Vagina (tissue), 2 donors: ENCODE measurements around the gene NMNAT3. TPM values are rescaled to one million over a fixed set of nuclear protein-coding genes. Genes with fewer than 3 reads are reported as not detected.

Source experiments
- DNase-seq, 2 donors: peaks; one replicate each; pipeline ENCODE4 v3.0.0-alpha.2; 2017; ENCODE audit errors: extremely low spot score in 2 of 2
- H3K27ac ChIP-seq: fragments of 200-600 bp; sonication (generic); one replicate; pipeline ENCODE4 v1.5.1; 2019
- H3K27me3 ChIP-seq: fragments of 200-600 bp; sonication (generic); one replicate; pipeline ENCODE4 v1.5.1; 2019
- H3K36me3 ChIP-seq, 2 donors: fragments of 200-600 bp; sonication (generic); one replicate each; pipeline ENCODE4 v1.5.1; 2017 to 2019
- H3K4me1 ChIP-seq: fragments of 200-600 bp; sonication (generic); one replicate; pipeline ENCODE4 v1.5.1; 2019
- H3K4me3 ChIP-seq, 2 donors: fragments of 200-600 bp; sonication (generic); 1 replicate in 1 of 2; 2 replicates in 1 of 2; pipeline ENCODE4 v1.5.1; 2016 to 2019
- H3K9me3 ChIP-seq: fragments of 200-600 bp; sonication (generic); one replicate; pipeline ENCODE4 v1.5.1; 2019
- CTCF ChIP-seq, 3 experiments: fragments of 450-650 bp in 2 of 3; fragments of 200-600 bp in 1 of 3; sonication (generic) in 1 of 3; IDR thresholded peaks; one replicate each; pipeline ENCODE4 v1.5.1; 2017 to 2019; ENCODE audit warnings: antibody characterized with exemption in 3 of 3, mild to moderate bottlenecking in 2 of 3, moderate library complexity in 2 of 3
- POLR2A ChIP-seq, 2 donors: fragments of 450-650 bp; IDR thresholded peaks; one replicate each; pipeline ENCODE4 v1.6.1; 2017; ENCODE audit warnings: antibody characterized with exemption in 2 of 2, mild to moderate bottlenecking in 2 of 2, moderate library complexity in 2 of 2
- POLR2AphosphoS5 ChIP-seq, 2 donors: sonication (generic); formaldehyde crosslinking; IDR thresholded peaks; one replicate each; pipeline ENCODE4 v1.9.0; 2017; ENCODE audit warnings: antibody characterized with exemption in 2 of 2, mild to moderate bottlenecking in 2 of 2, low read depth in 1 of 2; ENCODE audit not compliant: insufficient read depth in 1 of 2
- intact Hi-C: fragments of 100-400 bp; cut with DNase I; formaldehyde crosslinking; loops from one replicate; pipeline ENCODE4 v1.15.1; 2023
- total RNA-seq: library from RNA; depleted of rRNA; stranded (reverse); fragments of >200 nt; gene quantifications from one replicate; pipeline ENCODE4 v1.2.3, GENCODE V29; 2016

NMNAT3 gene
- total RNA-seq, 1 donor from 2014 or later, result 17.4 TPM

GRCh38 chr3:139653582-139653981 is 24.2 kb downstream of the NMNAT3 start:
- no peaks in the 10 kb centered on the region for H3K36me3 ChIP-seq
- no peak overlapping the region for H3K27ac ChIP-seq
- H3K27me3 ChIP-seq, result no peaks in the 10 kb centered on the region
- intact Hi-C loops, result no loop called here
- TF ChIP-seq POLR2A (IDR thresholded peaks at IDR 0.05), result no peak
- peak in 1 of 2 donors; percentile 67 for TF ChIP-seq POLR2AphosphoS5 (IDR thresholded peaks at IDR 0.05; ENCODE audit: insufficient read depth in 1 of 2, low read depth in 1 of 2)
- TF ChIP-seq CTCF (IDR thresholded peaks at IDR 0.05), result no peak
- H3K9me3 ChIP-seq, result no peaks in the 10 kb centered on the region
- H3K4me1 ChIP-seq, result peaks cover 41% of the 10 kb centered on the region
- DNase-seq, result no peak
- H3K4me3 ChIP-seq, result no peak overlapping the region

- H3K4me1 ChIP-seq, result peaks cover 41% of the 10 kb centered on the region
- TF ChIP-seq POLR2AphosphoS5 (IDR thresholded peaks at IDR 0.05; ENCODE audit: insufficient read depth in 1 of 2, low read depth in 1 of 2) (no peak), POLR2A (IDR thresholded peaks at IDR 0.05) (no peak), CTCF (IDR thresholded peaks at IDR 0.05) (no peak)
- H3K9me3 ChIP-seq, result no peaks in the 10 kb centered on the region
- no peaks in the 10 kb centered on the region for H3K27me3 ChIP-seq
- no peaks in the 10 kb centered on the region for H3K36me3 ChIP-seq
- no peak overlapping the region for H3K4me3 ChIP-seq
- no peak overlapping the region for H3K27ac ChIP-seq
- intact Hi-C loops, result no loop called here
- no peak for DNase-seq
These were observed 25.2 kb downstream of the NMNAT3 start for GRCh38 chr3:139652561-139652960.

- Histone ChIP-seq H3K9me3 (no peaks in the 10 kb centered on the region), H3K27ac (no peak overlapping the region), H3K27me3 (no peaks in the 10 kb centered on the region), H3K36me3 (no peaks in the 10 kb centered on the region), H3K4me1 (peaks cover 13% of the 10 kb centered on the region), H3K4me3 (no peak overlapping the region)
- DNase-seq, result no peak
- TF ChIP-seq POLR2A (IDR thresholded peaks at IDR 0.05) (no peak), POLR2AphosphoS5 (IDR thresholded peaks at IDR 0.05; ENCODE audit: insufficient read depth in 1 of 2, low read depth in 1 of 2) (no peak), CTCF (IDR thresholded peaks at IDR 0.05) (no peak)
- intact Hi-C loops, result no loop called here
These were observed 29.8 kb downstream of the NMNAT3 start for GRCh38 chr3:139647866-139648435.

GRCh38 chr3:139646512-139646911 is 31.3 kb downstream of the NMNAT3 start:
- H3K4me1 ChIP-seq, result no peaks in the 10 kb centered on the region
- no peaks in the 10 kb centered on the region for H3K9me3 ChIP-seq
- no peak overlapping the region for H3K27ac ChIP-seq
- TF ChIP-seq POLR2AphosphoS5 (IDR thresholded peaks at IDR 0.05; ENCODE audit: insufficient read depth in 1 of 2, low read depth in 1 of 2) (no peak), POLR2A (IDR thresholded peaks at IDR 0.05) (no peak), CTCF (IDR thresholded peaks at IDR 0.05) (no peak)
- H3K36me3 ChIP-seq, result no peaks in the 10 kb centered on the region
- intact Hi-C loops, result no loop called here
- no peak overlapping the region for H3K4me3 ChIP-seq
- no peaks in the 10 kb centered on the region for H3K27me3 ChIP-seq
- DNase-seq, result no peak

- DNase-seq, result no peak
- Histone ChIP-seq H3K36me3 (no peaks in the 10 kb centered on the region), H3K4me1 (no peaks in the 10 kb centered on the region), H3K27ac (no peak overlapping the region), H3K4me3 (no peak overlapping the region), H3K9me3 (no peaks in the 10 kb centered on the region), H3K27me3 (no peaks in the 10 kb centered on the region)
- TF ChIP-seq POLR2A (IDR thresholded peaks at IDR 0.05), result no peak
- no peak for TF ChIP-seq CTCF (IDR thresholded peaks at IDR 0.05)
- TF ChIP-seq POLR2AphosphoS5 (IDR thresholded peaks at IDR 0.05; ENCODE audit: insufficient read depth in 1 of 2, low read depth in 1 of 2), result no peak
- intact Hi-C loops, result no loop called here
These were observed 34.8 kb downstream of the NMNAT3 start for GRCh38 chr3:139642996-139643395.
